GF-D8 (cell line): ENCODE measurements around the gene RPS21.

Experiments used
- DNase-seq: peaks from one replicate; lab custom pipeline; 2025; lab: John Stamatoyannopoulos, UW

RPS21 gene

GRCh38 chr20:62378215-62378614, 8.7 kb upstream of the RPS21 start:
- DNase-seq: no peak

GRCh38 chr20:62381202-62381797, 5.6 kb upstream of the RPS21 start:
- DNase-seq: no peak

GRCh38 chr20:62381842-62382241, 5.1 kb upstream of the RPS21 start:
- no peak for DNase-seq

- peak; percentile 10 for DNase-seq
These were observed 4.4 kb upstream of the RPS21 start for GRCh38 chr20:62382306-62383198.

- DNase-seq: no peak
These were observed 463 bp downstream of the RPS21 start for GRCh38 chr20:62387219-62387913.

- DNase-seq: no peak
These were observed 1.2 kb downstream of the RPS21 start for GRCh38 chr20:62387933-62388635.

- DNase-seq: no peak
These were observed 2.1 kb downstream of the RPS21 start for GRCh38 chr20:62388839-62389600.

- DNase-seq: no peak
These were observed 2.7 kb downstream of the RPS21 start for GRCh38 chr20:62389601-62390087.

GRCh38 chr20:62390317-62391164, 3.6 kb downstream of the RPS21 start:
- no peak for DNase-seq

- DNase-seq: no peak
These were observed 4.5 kb downstream of the RPS21 start for GRCh38 chr20:62391165-62392076.

- no peak for DNase-seq
These were observed 5.1 kb downstream of the RPS21 start for GRCh38 chr20:62392077-62392418.

GRCh38 chr20:62392621-62393334, 5.9 kb downstream of the RPS21 start:
- no peak for DNase-seq

- no peak for DNase-seq
These were observed 6.4 kb downstream of the RPS21 start for GRCh38 chr20:62393335-62393665.

GRCh38 chr20:62393830-62394229, 6.9 kb downstream of the RPS21 start:
- DNase-seq: no peak

GRCh38 chr20:62394248-62395245, 7.6 kb downstream of the RPS21 start:
- DNase-seq: no peak

- no peak for DNase-seq
These were observed 8.7 kb downstream of the RPS21 start for GRCh38 chr20:62395311-62396242.
